ENCODE measurements around the gene PDE5A.

The PDE5A gene

GRCh38 chr4:119479180-119479808 lies 149.3 kb downstream of the PDE5A start:
- Histone ChIP-seq H2BK15ac (ENCODE audit: low read depth, poor library complexity, severe bottlenecking) (no peak overlapping the region), H3K18ac (ENCODE audit: low read depth in 1 of 2, low read length in 2 of 2) (no peak overlapping the region), H3K27ac (ENCODE audit: low read length, poor library complexity, severe bottlenecking) (peak overlapping the region; percentile 48), H4K91ac (ENCODE audit: low read length) (no peak overlapping the region), H2BK12ac (ENCODE audit: low read length in 2 of 2) (no peak overlapping the region), H2BK5ac (ENCODE audit: low read depth, low read length, poor library complexity, severe bottlenecking) (no peak overlapping the region), H3K36me3 (ENCODE audit: control insufficient read depth in 1 of 2, insufficient read depth in 2 of 2, low read depth in 1 of 2, low read length in 2 of 2) (peaks cover 0 to 63% of the 10 kb centered on the region in 2 experiments), H2BK120ac (ENCODE audit: low read depth, low read length) (no peak overlapping the region), H3K23ac (ENCODE audit: low read length in 2 of 2) (no peak overlapping the region), H3K4me2 (ENCODE audit: low read length, poor library complexity, severe bottlenecking) (peak overlapping the region; percentile 14), H3K4me3 (ENCODE audit: insufficient read depth in 1 of 2, low read depth in 1 of 2, low read length in 2 of 2) (no peak overlapping the region), H3K9me3 (ENCODE audit: control insufficient read depth, low read length) (no peaks in the 10 kb centered on the region), H3K4ac (ENCODE audit: low read depth in 1 of 2, low read length in 2 of 2) (no peak overlapping the region), H3K9ac (ENCODE audit: low read length) (no peak overlapping the region), H4K8ac (ENCODE audit: low read length) (no peak overlapping the region), H3K27me3 (ENCODE audit: control insufficient read depth in 1 of 2, insufficient read depth in 1 of 2, low read length in 2 of 2) (no peaks in the 10 kb centered on the region), H3K79me1 (replicated peaks; ENCODE audit: low read length, poor library complexity, severe bottlenecking) (peaks cover 3% of the 10 kb centered on the region), H2AFZ (ENCODE audit: low read depth, low read length) (no peak overlapping the region), H3K4me1 (ENCODE audit: control insufficient read depth, insufficient read depth, low read depth, low read length) (peaks cover 2% of the 10 kb centered on the region), H3K14ac (ENCODE audit: low read length in 2 of 2) (no peak overlapping the region), H2AK5ac (ENCODE audit: low read length, severe bottlenecking) (no peak overlapping the region)
- 100% methylated on average over 1 of the region's 2 CpGs for WGBS
- DNase-seq: no peak

GRCh38 chr4:119478446-119479179 lies 150.0 kb downstream of the PDE5A start:
- Histone ChIP-seq H3K4ac (ENCODE audit: low read depth in 1 of 2, low read length in 2 of 2) (no peak overlapping the region), H3K9me3 (ENCODE audit: control insufficient read depth, low read length) (no peaks in the 10 kb centered on the region), H3K79me1 (replicated peaks; ENCODE audit: low read length, poor library complexity, severe bottlenecking) (peaks cover 3% of the 10 kb centered on the region), H3K4me2 (ENCODE audit: low read length, poor library complexity, severe bottlenecking) (peak overlapping the region; percentile 14), H2AFZ (ENCODE audit: low read depth, low read length) (no peak overlapping the region), H2BK5ac (ENCODE audit: low read depth, low read length, poor library complexity, severe bottlenecking) (peak overlapping the region; percentile 1), H3K4me3 (ENCODE audit: insufficient read depth in 1 of 2, low read depth in 1 of 2, low read length in 2 of 2) (no peak overlapping the region), H2BK12ac (ENCODE audit: low read length in 2 of 2) (no peak overlapping the region), H3K14ac (ENCODE audit: low read length in 2 of 2) (no peak overlapping the region), H3K18ac (ENCODE audit: low read depth in 1 of 2, low read length in 2 of 2) (no peak overlapping the region), H4K91ac (ENCODE audit: low read length) (no peak overlapping the region), H3K27ac (ENCODE audit: low read length, poor library complexity, severe bottlenecking) (peak overlapping the region; percentile 81), H3K23ac (ENCODE audit: low read length in 2 of 2) (no peak overlapping the region), H3K4me1 (ENCODE audit: control insufficient read depth, insufficient read depth, low read depth, low read length) (peaks cover 2% of the 10 kb centered on the region), H2BK120ac (ENCODE audit: low read depth, low read length) (no peak overlapping the region), H2BK15ac (ENCODE audit: low read depth, poor library complexity, severe bottlenecking) (no peak overlapping the region), H2AK5ac (ENCODE audit: low read length, severe bottlenecking) (no peak overlapping the region), H3K27me3 (ENCODE audit: control insufficient read depth in 1 of 2, insufficient read depth in 1 of 2, low read length in 2 of 2) (no peaks in the 10 kb centered on the region), H4K8ac (ENCODE audit: low read length) (no peak overlapping the region), H3K36me3 (ENCODE audit: control insufficient read depth in 1 of 2, insufficient read depth in 2 of 2, low read depth in 1 of 2, low read length in 2 of 2) (peaks cover 0 to 64% of the 10 kb centered on the region in 2 experiments), H3K9ac (ENCODE audit: low read length) (no peak overlapping the region)
- no peak for DNase-seq

GRCh38 chr4:119477412-119478053 lies 151.1 kb downstream of the PDE5A start:
- H3K36me3 ChIP-seq (ENCODE audit: control insufficient read depth in 1 of 2, insufficient read depth in 2 of 2, low read depth in 1 of 2, low read length in 2 of 2): peaks cover 0 to 61% of the 10 kb centered on the region in 2 experiments
- peak overlapping the region; percentile 62 for H3K27ac ChIP-seq (ENCODE audit: low read length, poor library complexity, severe bottlenecking)
- no peak overlapping the region for H3K18ac ChIP-seq (ENCODE audit: low read depth in 1 of 2, low read length in 2 of 2)
- H2AK5ac ChIP-seq (ENCODE audit: low read length, severe bottlenecking): no peak overlapping the region
- no peaks in the 10 kb centered on the region for H3K9me3 ChIP-seq (ENCODE audit: control insufficient read depth, low read length)
- peaks cover 2% of the 10 kb centered on the region for H3K4me1 ChIP-seq (ENCODE audit: control insufficient read depth, insufficient read depth, low read depth, low read length)
- peaks cover 3% of the 10 kb centered on the region for H3K79me1 ChIP-seq (replicated peaks; ENCODE audit: low read length, poor library complexity, severe bottlenecking)
- H3K4ac ChIP-seq (ENCODE audit: low read depth in 1 of 2, low read length in 2 of 2): no peak overlapping the region
- no peak overlapping the region for H3K23ac ChIP-seq (ENCODE audit: low read length in 2 of 2)
- H3K4me3 ChIP-seq (ENCODE audit: insufficient read depth in 1 of 2, low read depth in 1 of 2, low read length in 2 of 2): no peak overlapping the region
- H3K27me3 ChIP-seq (ENCODE audit: control insufficient read depth in 1 of 2, insufficient read depth in 1 of 2, low read length in 2 of 2): no peaks in the 10 kb centered on the region
- no peak overlapping the region for H2BK5ac ChIP-seq (ENCODE audit: low read depth, low read length, poor library complexity, severe bottlenecking)
- no peak overlapping the region for H3K14ac ChIP-seq (ENCODE audit: low read length in 2 of 2)
- no peak overlapping the region for H3K9ac ChIP-seq (ENCODE audit: low read length)
- no peak overlapping the region for H2AFZ ChIP-seq (ENCODE audit: low read depth, low read length)
- H3K4me2 ChIP-seq (ENCODE audit: low read length, poor library complexity, severe bottlenecking): no peak overlapping the region
- no peak for DNase-seq
- no peak overlapping the region for H2BK15ac ChIP-seq (ENCODE audit: low read depth, poor library complexity, severe bottlenecking)
- H4K8ac ChIP-seq (ENCODE audit: low read length): no peak overlapping the region
- no peak overlapping the region for H2BK120ac ChIP-seq (ENCODE audit: low read depth, low read length)
- no peak overlapping the region for H4K91ac ChIP-seq (ENCODE audit: low read length)
- H2BK12ac ChIP-seq (ENCODE audit: low read length in 2 of 2): no peak overlapping the region

- Histone ChIP-seq H2BK120ac (ENCODE audit: low read depth, low read length) (no peak overlapping the region), H3K9me3 (ENCODE audit: control insufficient read depth, low read length) (no peaks in the 10 kb centered on the region), H3K4me2 (ENCODE audit: low read length, poor library complexity, severe bottlenecking) (no peak overlapping the region), H3K14ac (ENCODE audit: low read length in 2 of 2) (no peak overlapping the region), H3K27ac (ENCODE audit: low read length, poor library complexity, severe bottlenecking) (no peak overlapping the region), H2BK15ac (ENCODE audit: low read depth, poor library complexity, severe bottlenecking) (no peak overlapping the region), H3K4ac (ENCODE audit: low read depth in 1 of 2, low read length in 2 of 2) (no peak overlapping the region), H3K9ac (ENCODE audit: low read length) (no peak overlapping the region), H2AK5ac (ENCODE audit: low read length, severe bottlenecking) (no peak overlapping the region), H2BK12ac (ENCODE audit: low read length in 2 of 2) (no peak overlapping the region), H3K36me3 (ENCODE audit: control insufficient read depth in 1 of 2, insufficient read depth in 2 of 2, low read depth in 1 of 2, low read length in 2 of 2) (peaks cover 0 to 54% of the 10 kb centered on the region in 2 experiments), H3K23ac (ENCODE audit: low read length in 2 of 2) (no peak overlapping the region), H2AFZ (ENCODE audit: low read depth, low read length) (no peak overlapping the region), H2BK5ac (ENCODE audit: low read depth, low read length, poor library complexity, severe bottlenecking) (no peak overlapping the region), H3K79me1 (replicated peaks; ENCODE audit: low read length, poor library complexity, severe bottlenecking) (peaks cover 3% of the 10 kb centered on the region), H4K91ac (ENCODE audit: low read length) (no peak overlapping the region), H4K8ac (ENCODE audit: low read length) (no peak overlapping the region), H3K27me3 (ENCODE audit: control insufficient read depth in 1 of 2, insufficient read depth in 1 of 2, low read length in 2 of 2) (no peaks in the 10 kb centered on the region), H3K18ac (ENCODE audit: low read depth in 1 of 2, low read length in 2 of 2) (no peak overlapping the region), H3K4me3 (ENCODE audit: insufficient read depth in 1 of 2, low read depth in 1 of 2, low read length in 2 of 2) (no peak overlapping the region), H3K4me1 (ENCODE audit: control insufficient read depth, insufficient read depth, low read depth, low read length) (no peaks in the 10 kb centered on the region)
- WGBS: 98% methylated on average over 2 of the region's 3 CpGs
- no peak for DNase-seq
Measured at GRCh38 chr4:119471259-119471658, 157.3 kb downstream of the PDE5A start.
